Skin epidermis (tissue), 12 donors: Measurements from ENCODE around the gene KNDC1.
"Not testable (repeated sequence)": the region's sequence is repeated elsewhere in the genome, so short reads cannot be mapped to it uniquely, and the experiment has no call there.

ENCODE experiments used
- H3K27ac ChIP-seq, 21 experiments: fragments of 200-600 bp; sonication (generic) in 11 of 21; one replicate each; pipeline ENCODE4 v1.5.0; 2020; ENCODE audit warnings: mild to moderate bottlenecking in 3 of 21, inconsistent platforms in 2 of 21, moderate library complexity in 2 of 21
- H3K4me3 ChIP-seq, 7 experiments: fragments of 200-600 bp; sonication (generic) in 2 of 7; one replicate each; pipeline ENCODE4 v1.5.0; 2020; ENCODE audit warnings: inconsistent platforms in 2 of 7, mild to moderate bottlenecking in 2 of 7, moderate library complexity in 1 of 7

The KNDC1 gene

GRCh38 chr10:133135116-133135465 is 24.9 kb upstream of the KNDC1 start:
- no peak overlapping the region for H3K4me3 ChIP-seq
- H3K27ac ChIP-seq: no peak overlapping the region

GRCh38 chr10:133137486-133138145 is 22.4 kb upstream of the KNDC1 start:
- H3K4me3 ChIP-seq, H3K27ac ChIP-seq: not testable (repeated sequence)

- Histone ChIP-seq H3K27ac (no peak overlapping the region), H3K4me3 (no peak overlapping the region)
Measured at GRCh38 chr10:133139551-133140065, 20.4 kb upstream of the KNDC1 start.

- Histone ChIP-seq H3K27ac (no peak overlapping the region), H3K4me3 (no peak overlapping the region)
Measured at GRCh38 chr10:133140417-133141143, 19.4 kb upstream of the KNDC1 start.

- H3K27ac ChIP-seq: no peak overlapping the region
Measured at GRCh38 chr10:133141144-133141957, 18.7 kb upstream of the KNDC1 start.

GRCh38 chr10:133141958-133142340 is 18.1 kb upstream of the KNDC1 start:
- H3K4me3 ChIP-seq: no peak overlapping the region
- H3K27ac ChIP-seq: no peak overlapping the region

More at GRCh38 chr10:133141144-133141957, 18.7 kb upstream of the KNDC1 start:
- no peak overlapping the region for H3K4me3 ChIP-seq

GRCh38 chr10:133142523-133143199 is 17.4 kb upstream of the KNDC1 start:
- no peak overlapping the region for H3K4me3 ChIP-seq
- H3K27ac ChIP-seq: no peak overlapping the region

- H3K4me3 ChIP-seq: no peak overlapping the region
- no peak overlapping the region for H3K27ac ChIP-seq
Measured at GRCh38 chr10:133143200-133143533, 16.9 kb upstream of the KNDC1 start.

- Histone ChIP-seq H3K4me3 (no peak overlapping the region), H3K27ac (no peak overlapping the region)
Measured at GRCh38 chr10:133143546-133143945, 16.5 kb upstream of the KNDC1 start.

- Histone ChIP-seq H3K27ac (no peak overlapping the region), H3K4me3 (no peak overlapping the region)
Measured at GRCh38 chr10:133144771-133145170, 15.2 kb upstream of the KNDC1 start.

GRCh38 chr10:133150226-133150625 is 9.8 kb upstream of the KNDC1 start:
- H3K4me3 ChIP-seq: no peak overlapping the region
- no peak overlapping the region for H3K27ac ChIP-seq

GRCh38 chr10:133150656-133151055 is 9.4 kb upstream of the KNDC1 start:
- no peak overlapping the region for H3K4me3 ChIP-seq
- H3K27ac ChIP-seq: no peak overlapping the region

GRCh38 chr10:133151071-133151470 is 8.9 kb upstream of the KNDC1 start:
- not testable (repeated sequence) for H3K27ac ChIP-seq, H3K4me3 ChIP-seq

GRCh38 chr10:133151543-133151972 is 8.5 kb upstream of the KNDC1 start:
- Histone ChIP-seq H3K4me3 (no peak overlapping the region), H3K27ac (no peak overlapping the region)

- H3K27ac ChIP-seq: no peak overlapping the region
- H3K4me3 ChIP-seq: no peak overlapping the region
Measured at GRCh38 chr10:133154411-133154810, 5.6 kb upstream of the KNDC1 start.

GRCh38 chr10:133154996-133155778 is 4.8 kb upstream of the KNDC1 start:
- H3K27ac ChIP-seq: no peak overlapping the region
- no peak overlapping the region for H3K4me3 ChIP-seq

- Histone ChIP-seq H3K27ac (no peak overlapping the region), H3K4me3 (no peak overlapping the region)
Measured at GRCh38 chr10:133156674-133157579, 3.1 kb upstream of the KNDC1 start.

- H3K4me3 ChIP-seq: no peak overlapping the region
- no peak overlapping the region for H3K27ac ChIP-seq
Measured at GRCh38 chr10:133157662-133158436, 2.2 kb upstream of the KNDC1 start.
